HEK293 (cell line): ENCODE results near the gene BTBD7.
A peak's percentile ranks its signal among the peaks of the same experiment; 100 is the strongest.
"Not testable (repeated sequence)": the region's sequence is repeated elsewhere in the genome, so short reads cannot be mapped to it uniquely, and the experiment has no call there.

Experiments used
- CTCF ChIA-PET: fragments of 350-600 bp; formaldehyde crosslinking; extraction: SDS; loops from one replicate; lab custom pipeline; 2021; ENCODE audit warnings: antibody characterized with exemption; lab: Yijun Ruan, JAX
- POLR2A ChIA-PET: fragments of 300-600 bp; formaldehyde crosslinking; extraction: SDS; loops from one replicate; lab custom pipeline; 2020; ENCODE audit warnings: antibody characterized with exemption, inconsistent platforms; lab: Yijun Ruan, JAX
- H3K27ac ChIP-seq: fragments of 200-500 bp; sonication (Bioruptor generic); 2 replicates; pipeline ENCODE4 v1.5.1; 2014; ENCODE audit warnings: low read depth, low read length, control low read depth, inconsistent platforms; ENCODE audit errors: extremely low read depth
- H3K36me3 ChIP-seq, 2 experiments: fragments of 200-500 bp in 1 of 2; sonication (Bioruptor generic) in 1 of 2; 1 replicate in 1 of 2; 2 replicates in 1 of 2; pipeline ENCODE4 v1.5.1; 2014 to 2017; ENCODE audit warnings: inconsistent platforms in 2 of 2, low read length in 2 of 2; ENCODE audit not compliant: control insufficient read depth in 2 of 2, insufficient read depth in 1 of 2
- H3K4me1 ChIP-seq: fragments of 200-500 bp; sonication (Bioruptor generic); 2 replicates; pipeline ENCODE4 v1.5.1; 2014; ENCODE audit warnings: mild to moderate bottlenecking, low read length, inconsistent platforms; ENCODE audit not compliant: control insufficient read depth, insufficient read depth
- H3K4me3 ChIP-seq: 2 replicates; pipeline ENCODE4 v1.5.1; 2011; ENCODE audit warnings: low read depth, mild to moderate bottlenecking, control low read depth, low read length, moderate library complexity
- H3K9me3 ChIP-seq: fragments of 200-500 bp; sonication (Bioruptor generic); 2 replicates; pipeline ENCODE4 v1.5.1; 2014; ENCODE audit warnings: low read depth, low read length, inconsistent platforms; ENCODE audit not compliant: control insufficient read depth, insufficient read depth
- EGR2 ChIP-seq: fragments of 450-650 bp; formaldehyde crosslinking; IDR thresholded peaks from 2 replicates; pipeline ENCODE4 v1.5.1; 2016; ENCODE audit warnings: low read depth, missing biosample characterization, missing genetic modification characterization
- ZBTB20 ChIP-seq: fragments of 450-650 bp; formaldehyde crosslinking; IDR thresholded peaks from 2 replicates; pipeline ENCODE4 v1.5.1; 2016; ENCODE audit warnings: missing biosample characterization, missing genetic modification characterization
- ZBTB21 ChIP-seq: fragments of 450-650 bp; formaldehyde crosslinking; IDR thresholded peaks from 2 replicates; pipeline ENCODE4 v1.5.1; 2017; ENCODE audit warnings: missing biosample characterization, missing genetic modification characterization
- ZFHX2 ChIP-seq: fragments of 450-650 bp; formaldehyde crosslinking; conservative IDR thresholded peaks from 2 replicates; pipeline ENCODE4 v1.5.1; 2016; ENCODE audit warnings: missing biosample characterization, missing genetic modification characterization
- ZFP3 ChIP-seq: fragments of 450-650 bp; formaldehyde crosslinking; IDR thresholded peaks from 2 replicates; pipeline ENCODE4 v1.5.1; 2016; ENCODE audit warnings: low read depth, missing biosample characterization, missing genetic modification characterization
- ZNF146 ChIP-seq: fragments of 450-650 bp; formaldehyde crosslinking; IDR thresholded peaks from 2 replicates; pipeline ENCODE4 v1.5.1; 2016; ENCODE audit warnings: missing biosample characterization, missing genetic modification characterization
- ZNF174 ChIP-seq: fragments of 450-650 bp; formaldehyde crosslinking; IDR thresholded peaks from 2 replicates; pipeline ENCODE4 v1.5.0; 2017; ENCODE audit warnings: missing biosample characterization, mild to moderate bottlenecking, missing genetic modification characterization
- ZNF302 ChIP-seq: fragments of 450-650 bp; formaldehyde crosslinking; IDR thresholded peaks from 2 replicates; pipeline ENCODE4 v1.5.1; 2016; ENCODE audit warnings: missing biosample characterization, missing genetic modification characterization, low read depth
- ZNF560 ChIP-seq: fragments of 450-650 bp; formaldehyde crosslinking; IDR thresholded peaks from 2 replicates; pipeline ENCODE4 v1.5.1; 2017; ENCODE audit warnings: missing biosample characterization, missing genetic modification characterization, borderline replicate concordance
- ZSCAN30 ChIP-seq: fragments of 450-650 bp; IDR thresholded peaks from 2 replicates; pipeline ENCODE4 v1.5.1; 2018; ENCODE audit warnings: missing biosample characterization, mild to moderate bottlenecking, missing genetic modification characterization, moderate library complexity
- TF ChIP-seq, protein P1 (sequence below): fragments of 450-650 bp; formaldehyde crosslinking; IDR thresholded peaks from 2 replicates; pipeline ENCODE4; 2016; ENCODE audit warnings: missing biosample characterization, missing genetic modification characterization
- TF ChIP-seq, protein P2 (sequence below): fragments of 450-650 bp; formaldehyde crosslinking; IDR thresholded peaks from 2 replicates; pipeline ENCODE4 v1.5.1; 2016; ENCODE audit warnings: missing biosample characterization, missing genetic modification characterization
- TF ChIP-seq, protein P3 (sequence below): fragments of 450-650 bp; formaldehyde crosslinking; IDR thresholded peaks from 2 replicates; pipeline ENCODE4 v1.5.1; 2016; ENCODE audit warnings: missing biosample characterization, missing genetic modification characterization
- TF ChIP-seq, protein P4 (sequence below): fragments of 450-650 bp; formaldehyde crosslinking; IDR thresholded peaks from 2 replicates; pipeline ENCODE4 v1.5.1; 2016; ENCODE audit warnings: missing biosample characterization, missing genetic modification characterization

The BTBD7 gene

DNA sequence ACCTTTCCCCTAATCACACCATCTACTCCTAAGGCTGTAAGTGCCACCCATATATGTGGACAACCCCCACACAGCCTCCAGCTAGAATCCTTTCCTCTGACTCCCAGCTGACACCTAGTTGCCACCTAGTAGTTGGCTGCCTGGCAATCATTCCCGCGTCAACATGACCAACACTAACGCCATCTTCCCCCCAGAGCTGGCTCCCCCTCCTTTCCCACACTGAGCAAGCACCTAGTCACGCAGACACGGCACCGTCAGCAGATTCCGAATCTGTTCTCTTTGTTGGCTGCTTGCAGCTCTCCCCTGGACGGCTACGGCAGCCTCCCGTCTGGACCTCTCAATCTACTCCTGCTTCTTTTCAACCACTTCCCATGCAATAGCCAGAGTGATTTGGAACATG lies 98.0 kb downstream of the BTBD7 start (continued):
- TF ChIP-seq ZBTB20 (tag by site-specific recombination) (no peak), ZFP3 (tag by site-specific recombination) (no peak), ZNF560 (tag by site-specific recombination) (no peak)
- TF ChIP-seq, protein P1, sequence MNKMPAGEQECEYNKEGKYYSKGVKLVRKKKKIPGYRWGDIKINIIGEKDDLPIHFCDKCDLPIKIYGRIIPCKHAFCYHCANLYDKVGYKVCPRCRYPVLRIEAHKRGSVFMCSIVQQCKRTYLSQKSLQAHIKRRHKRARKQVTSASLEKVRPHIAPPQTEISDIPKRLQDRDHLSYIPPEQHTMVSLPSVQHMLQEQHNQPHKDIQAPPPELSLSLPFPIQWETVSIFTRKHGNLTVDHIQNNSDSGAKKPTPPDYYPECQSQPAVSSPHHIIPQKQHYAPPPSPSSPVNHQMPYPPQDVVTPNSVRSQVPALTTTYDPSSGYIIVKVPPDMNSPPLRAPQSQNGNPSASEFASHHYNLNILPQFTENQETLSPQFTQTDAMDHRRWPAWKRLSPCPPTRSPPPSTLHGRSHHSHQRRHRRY (tag by site-specific recombination), result no peak

DNA sequence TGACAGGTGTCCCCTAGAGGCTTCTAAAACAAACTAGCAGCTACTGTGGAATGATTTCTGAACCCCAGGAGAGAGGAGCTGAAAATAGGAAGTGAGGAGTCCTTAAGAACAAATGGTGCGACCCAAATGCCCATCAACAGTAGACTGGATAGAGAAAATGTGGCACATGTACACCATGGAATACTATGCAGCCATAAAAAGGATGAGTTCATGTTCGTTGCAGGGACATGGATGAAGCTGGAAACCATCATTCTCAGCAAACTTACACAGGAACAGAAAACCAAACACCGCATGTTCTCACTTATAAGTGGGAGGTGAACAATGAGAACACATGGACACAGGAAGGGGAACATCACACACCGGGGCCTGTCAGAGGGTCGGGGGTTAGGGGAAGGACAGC lies 99.8 kb downstream of the BTBD7 start:
- POLR2A ChIA-PET, H3K9me3 ChIP-seq, H3K4me1 ChIP-seq, H3K27ac ChIP-seq, H3K4me3 ChIP-seq: not testable (repeated sequence)
- TF ChIP-seq ZNF146 (tag by site-specific recombination), result peak; percentile 95
- TF ChIP-seq, protein P2, sequence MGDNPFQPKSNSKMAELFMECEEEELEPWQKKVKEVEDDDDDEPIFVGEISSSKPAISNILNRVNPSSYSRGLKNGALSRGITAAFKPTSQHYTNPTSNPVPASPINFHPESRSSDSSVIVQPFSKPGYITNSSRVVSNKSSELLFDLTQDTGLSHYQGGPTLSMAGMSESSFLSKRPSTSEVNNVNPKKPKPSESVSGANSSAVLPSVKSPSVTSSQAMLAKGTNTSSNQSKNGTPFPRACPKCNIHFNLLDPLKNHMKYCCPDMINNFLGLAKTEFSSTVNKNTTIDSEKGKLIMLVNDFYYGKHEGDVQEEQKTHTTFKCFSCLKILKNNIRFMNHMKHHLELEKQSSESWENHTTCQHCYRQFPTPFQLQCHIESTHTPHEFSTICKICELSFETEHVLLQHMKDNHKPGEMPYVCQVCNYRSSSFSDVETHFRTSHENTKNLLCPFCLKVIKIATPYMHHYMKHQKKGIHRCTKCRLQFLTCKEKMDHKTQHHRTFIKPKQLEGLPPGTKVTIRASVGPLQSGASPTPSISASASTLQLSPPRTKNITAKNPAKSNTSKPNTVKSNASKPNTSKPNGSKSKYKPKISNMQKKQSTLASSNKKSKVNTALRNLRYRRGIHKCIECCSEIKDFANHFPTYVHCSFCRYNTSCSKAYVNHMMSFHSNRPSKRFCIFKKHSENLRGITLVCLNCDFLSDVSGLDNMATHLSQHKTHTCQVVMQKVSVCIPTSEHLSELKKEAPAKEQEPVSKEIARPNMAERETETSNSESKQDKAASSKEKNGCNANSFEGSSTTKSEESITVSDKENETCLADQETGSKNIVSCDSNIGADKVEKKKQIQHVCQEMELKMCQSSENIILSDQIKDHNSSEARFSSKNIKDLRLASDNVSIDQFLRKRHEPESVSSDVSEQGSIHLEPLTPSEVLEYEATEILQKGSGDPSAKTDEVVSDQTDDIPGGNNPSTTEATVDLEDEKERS, result peak; percentile 55; the same call in 1 of the 2 replicates
- CTCF ChIA-PET, result interaction anchor here (0.6 to 1.3 kb wide), 3 partner anchors 281 to 507 kb away, joined by 3 to 5 read pairs (median 3); no protein-coding TSS in a partner anchor
- H3K36me3 ChIP-seq, result peaks cover 6 to 15% of the 10 kb centered on the region in 2 experiments; a peak in 2 of 3 replicates

DNA sequence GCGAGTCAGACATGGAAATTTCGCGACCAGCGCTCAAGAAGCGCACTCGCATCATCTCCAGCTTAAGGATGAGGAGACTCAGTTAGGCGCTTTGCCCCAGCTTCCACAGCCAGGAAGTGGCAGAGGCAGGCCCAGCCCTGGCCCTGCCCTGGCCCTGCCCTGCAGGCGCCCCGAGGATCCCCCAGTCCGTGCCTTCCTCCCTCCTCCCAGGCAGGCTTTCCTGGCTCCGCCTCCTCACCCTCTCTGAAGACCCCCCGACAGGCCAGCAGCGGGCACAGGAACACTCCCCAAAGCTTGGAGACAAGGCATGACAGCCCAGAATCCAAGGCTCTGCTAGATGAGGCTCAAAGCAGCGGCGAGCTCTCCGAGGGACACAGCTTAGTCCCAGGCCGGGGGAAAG lies 100.7 kb downstream of the BTBD7 start:
- Histone ChIP-seq H3K4me1 (0 out of 2 replicates have a peak, but pooled peaks cover 3% of the 10 kb centered on the region), H3K9me3 (no peaks in the 10 kb centered on the region), H3K4me3 (no peak overlapping the region), H3K36me3 (peaks cover 6 to 24% of the 10 kb centered on the region in 2 experiments; a peak in 2 of 3 replicates), H3K27ac (no peak overlapping the region)
- TF ChIP-seq ZSCAN30 (tag by site-specific recombination), result no peak
- no peak for TF ChIP-seq ZFP3 (tag by site-specific recombination)
- no peak for TF ChIP-seq ZBTB21 (tag by site-specific recombination)
- no peak for TF ChIP-seq ZNF174
- no peak for TF ChIP-seq ZNF302 (tag by site-specific recombination)
- ChIA-PET POLR2A (no interaction called here), CTCF (interaction anchor here (0.6 to 1.2 kb wide), 3 partner anchors 26 to 470 kb away, joined by 3 read pairs; no protein-coding TSS in a partner anchor)

DNA sequence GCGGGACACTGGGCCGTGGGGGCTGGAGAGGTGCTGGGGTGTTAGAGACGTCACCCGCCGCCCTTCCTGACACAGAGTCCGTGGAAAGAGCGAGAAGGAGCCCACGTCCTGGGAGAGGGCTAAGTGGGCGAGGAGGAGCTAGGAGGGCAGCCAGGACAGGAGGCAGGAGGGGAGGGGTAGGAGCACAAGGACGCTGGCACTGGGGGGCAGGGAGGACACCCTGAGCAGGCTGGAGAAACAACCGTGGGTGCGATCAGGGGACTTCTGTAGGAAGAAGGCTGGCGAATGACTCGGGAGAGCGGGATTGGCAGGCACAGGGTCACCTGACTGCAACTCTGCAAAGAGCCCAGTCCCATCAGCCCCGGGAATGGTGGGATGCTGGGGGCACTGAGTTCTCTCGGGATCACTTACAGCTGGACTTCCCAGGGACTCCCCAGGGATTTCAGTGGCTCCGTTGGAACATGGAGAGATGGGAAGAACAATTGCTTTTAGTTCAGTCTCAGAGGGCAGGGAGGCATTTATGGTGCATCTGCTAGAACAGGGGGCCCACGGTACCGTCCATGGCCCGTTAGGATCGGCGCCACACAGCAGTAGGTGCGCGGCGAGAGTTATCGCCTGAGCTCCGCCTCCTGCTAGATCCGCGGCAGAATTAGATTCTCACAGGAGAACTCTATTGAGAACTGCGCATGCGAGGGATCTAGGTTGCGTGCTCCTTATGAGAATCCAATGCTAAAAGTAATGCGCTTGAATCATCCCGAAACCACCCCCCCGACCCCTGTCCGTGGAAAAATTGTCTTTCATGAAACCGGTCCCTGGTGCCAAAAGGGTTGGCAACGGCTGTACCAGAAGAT lies 101.5 kb downstream of the BTBD7 start:
- TF ChIP-seq ZFHX2, result peak; percentile 74
- peak; percentile 70 for TF ChIP-seq EGR2
- TF ChIP-seq, protein P3, sequence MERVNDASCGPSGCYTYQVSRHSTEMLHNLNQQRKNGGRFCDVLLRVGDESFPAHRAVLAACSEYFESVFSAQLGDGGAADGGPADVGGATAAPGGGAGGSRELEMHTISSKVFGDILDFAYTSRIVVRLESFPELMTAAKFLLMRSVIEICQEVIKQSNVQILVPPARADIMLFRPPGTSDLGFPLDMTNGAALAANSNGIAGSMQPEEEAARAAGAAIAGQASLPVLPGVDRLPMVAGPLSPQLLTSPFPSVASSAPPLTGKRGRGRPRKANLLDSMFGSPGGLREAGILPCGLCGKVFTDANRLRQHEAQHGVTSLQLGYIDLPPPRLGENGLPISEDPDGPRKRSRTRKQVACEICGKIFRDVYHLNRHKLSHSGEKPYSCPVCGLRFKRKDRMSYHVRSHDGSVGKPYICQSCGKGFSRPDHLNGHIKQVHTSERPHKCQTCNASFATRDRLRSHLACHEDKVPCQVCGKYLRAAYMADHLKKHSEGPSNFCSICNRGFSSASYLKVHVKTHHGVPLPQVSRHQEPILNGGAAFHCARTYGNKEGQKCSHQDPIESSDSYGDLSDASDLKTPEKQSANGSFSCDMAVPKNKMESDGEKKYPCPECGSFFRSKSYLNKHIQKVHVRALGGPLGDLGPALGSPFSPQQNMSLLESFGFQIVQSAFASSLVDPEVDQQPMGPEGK, result 0 out of 2 replicates have a peak, but pooled peaks have one; percentile 2
- TF ChIP-seq, protein P4, sequence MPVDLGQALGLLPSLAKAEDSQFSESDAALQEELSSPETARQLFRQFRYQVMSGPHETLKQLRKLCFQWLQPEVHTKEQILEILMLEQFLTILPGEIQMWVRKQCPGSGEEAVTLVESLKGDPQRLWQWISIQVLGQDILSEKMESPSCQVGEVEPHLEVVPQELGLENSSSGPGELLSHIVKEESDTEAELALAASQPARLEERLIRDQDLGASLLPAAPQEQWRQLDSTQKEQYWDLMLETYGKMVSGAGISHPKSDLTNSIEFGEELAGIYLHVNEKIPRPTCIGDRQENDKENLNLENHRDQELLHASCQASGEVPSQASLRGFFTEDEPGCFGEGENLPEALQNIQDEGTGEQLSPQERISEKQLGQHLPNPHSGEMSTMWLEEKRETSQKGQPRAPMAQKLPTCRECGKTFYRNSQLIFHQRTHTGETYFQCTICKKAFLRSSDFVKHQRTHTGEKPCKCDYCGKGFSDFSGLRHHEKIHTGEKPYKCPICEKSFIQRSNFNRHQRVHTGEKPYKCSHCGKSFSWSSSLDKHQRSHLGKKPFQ (tag by site-specific recombination), result no peak
- no peaks in the 10 kb centered on the region for H3K9me3 ChIP-seq
- peak overlapping the region; percentile 21 for H3K4me3 ChIP-seq
- POLR2A ChIA-PET, result interaction anchor here (0.8 kb wide), 1 partner anchor 24 kb away, joined by 3 read pairs; the partner anchor contains the start of genes GON7 and UBR7
- no peak overlapping the region; the same call in 1 of the 2 replicates for H3K27ac ChIP-seq
- H3K36me3 ChIP-seq, result peaks cover 11 to 30% of the 10 kb centered on the region in 2 experiments
- H3K4me1 ChIP-seq, result 0 out of 2 replicates have a peak, but pooled peaks cover 3% of the 10 kb centered on the region
- CTCF ChIA-PET, result interaction anchor here (0.6 kb wide), 1 partner anchor 26 kb away, joined by 3 read pairs; no protein-coding TSS in a partner anchor
